Heart right ventricle (tissue), 16 donors: ENCODE results near the gene CSTF2T. TPM values are rescaled to one million over a fixed set of nuclear protein-coding genes. Genes with fewer than 3 reads are reported as not detected.

Experiments used
- ATAC-seq, 8 donors: fragments of 200-7000 bp; cut with Tn5 transposase; one replicate each; pipeline ENCODE4 v1.9.1; 2020; ENCODE audit warnings: mild to moderate bottlenecking in 8 of 8, moderate library complexity in 8 of 8, moderate number of reproducible peaks in 1 of 8
- DNase-seq, 2 donors: peaks; one replicate each; pipeline ENCODE4 v3.0.0-alpha.2; 2020
- H3K27ac ChIP-seq, 10 donors: fragments of 200-600 bp; sonication (generic) in 2 of 10; one replicate each; pipeline versions ENCODE4 v1.5.0 to v1.8.0; 2020 to 2022; ENCODE audit warnings: mild to moderate bottlenecking in 3 of 10
- H3K27me3 ChIP-seq, 7 donors: fragments of 200-600 bp; one replicate each; pipeline ENCODE4 v1.8.0; 2021 to 2022; ENCODE audit warnings: mild to moderate bottlenecking in 2 of 7
- H3K36me3 ChIP-seq, 9 donors: fragments of 200-600 bp; sonication (generic) in 1 of 9; one replicate each; pipeline versions ENCODE4 v1.5.0 to v1.8.0; 2020 to 2022; ENCODE audit warnings: mild to moderate bottlenecking in 2 of 9
- H3K4me1 ChIP-seq, 9 donors: fragments of 200-600 bp; sonication (generic) in 1 of 9; one replicate each; pipeline versions ENCODE4 v1.5.0 to v1.8.0; 2020 to 2022; ENCODE audit warnings: mild to moderate bottlenecking in 4 of 9
- H3K4me3 ChIP-seq, 10 donors: fragments of 200-600 bp; sonication (generic) in 2 of 10; one replicate each; pipeline versions ENCODE4 v1.5.0 to v1.8.0; 2020 to 2022; ENCODE audit warnings: mild to moderate bottlenecking in 7 of 10, moderate library complexity in 2 of 10
- H3K9me3 ChIP-seq, 11 donors: fragments of 200-600 bp in 10 of 11; sonication (generic) in 2 of 11; one replicate each; pipeline versions ENCODE4 v1.5.0 to v1.8.0; 2013 to 2022; ENCODE audit warnings: mild to moderate bottlenecking in 2 of 11, control low read depth in 1 of 11, moderate library complexity in 1 of 11
- CTCF ChIP-seq, 9 donors: fragments of 200-600 bp; sonication (generic) in 2 of 9; IDR thresholded peaks; one replicate each; pipeline versions ENCODE4 v1.5.0 to v1.8.0; 2021 to 2022; ENCODE audit warnings: antibody characterized with exemption in 9 of 9, mild to moderate bottlenecking in 5 of 9, moderate library complexity in 1 of 9
- WGBS, 2 donors: extraction: QIAGEN DNeasy Blood & Tissue Kit; methylation state at CpG; one replicate each; pipeline ENCODE4 v1.1.7; 2013; ENCODE audit warnings: inconsistent platforms in 1 of 2; 5-methylcytosine and 5-hydroxymethylcytosine counted together
- intact Hi-C, 10 donors: fragments of 100-400 bp; cut with DNase I; formaldehyde crosslinking; loops; one replicate each; pipeline versions ENCODE4 v1.11.1 to v1.14.2; 2022
- polyA plus RNA-seq, 2 donors: library from polyadenylated mRNA; stranded (reverse); fragments of 200-250 nt; gene quantifications; one replicate each; pipeline ENCODE4 v1.2.3, GENCODE V29; 2013
- total RNA-seq, 10 donors: library from RNA; stranded (reverse); fragmentation: NEBNext Ultra II Directional in 3 of 10; extraction: Animal tissue kit (Norgen Biotek cat#: 25700) in 3 of 10; gene quantifications; one replicate each; pipeline versions ENCODE4 v1.2.1 to v1.2.4, GENCODE V29; 2021 to 2023
- donor health status: Arrhythmogenic right ventricular cardiomyopathy.
- donor health status: ischemic (EF 13 %, LVEDD 7.1; RV severe dilation, severe dysfunction).
- donor health status: healthy with polysubstance abuse.
- donor health status: DM: no; HTN: yes; CAD: no.
- donor health status: DM: no; HTN: no; CAD: no.
- donor health status: ischemic (EF 25% LVEDD 6.9; RV normal size, moderate dysfunction).
- donor health status: ischemic (EF 25% LVEDD 5.7; RV mildly dilated, moderate dysfunction).
- donor health status: healthy.
- donor health status: DM: yes; HTN: yes; CAD: no.
- donor health status: Ischemic cardiomyopathy.
- donor health status: ischemic (EF 35%, LVEDD 5.7; RV mildly dilated, moderate dysfunction).
- donor health status: nonischemic (EF 11% LVEDD 7.7; RV severe dilation, severe dysfunction).
- donor health status: DM: yes; HTN: yes; CAD: no.
- donor health status: PGD.
- donor health status: ischemic (EF 29% LVEDD 5.4; RV normal size, mild dysfunction).
- donor health status: nonischemic (EF 23%, LVEDD 6.1; RV moderate dilation, normal function).

CSTF2T gene
- total and polyA plus RNA-seq, 12 donors = 9.4 to 31.6 (median 22.9) TPM

DNA sequence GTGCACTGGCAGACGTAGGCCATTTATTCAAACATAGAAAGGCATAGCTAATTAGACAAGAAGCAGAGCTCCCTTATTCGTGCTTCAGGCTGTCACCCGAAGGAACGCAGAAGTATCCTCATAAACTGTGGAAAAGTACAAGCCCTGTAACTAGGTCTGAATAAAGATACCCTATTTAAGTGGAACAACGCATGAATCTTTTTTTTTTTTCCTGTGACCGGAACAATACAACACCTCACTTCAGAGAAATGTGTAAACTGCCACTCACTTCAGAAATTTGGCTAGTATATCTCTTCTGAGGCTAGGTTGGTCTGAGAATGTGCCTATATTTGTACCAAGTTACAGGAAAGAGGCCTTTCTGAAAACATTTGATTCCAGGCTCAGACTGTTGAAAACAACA is 8.0 kb upstream of the CSTF2T start:
- DNase-seq (no peak), ATAC-seq (peak in 7 of 8 donors; percentile 35 to 84 (median 57))
- no peaks in the 10 kb centered on the region for H3K9me3 ChIP-seq
- no peak for TF ChIP-seq CTCF (IDR thresholded peaks at IDR 0.05)
- intact Hi-C loops = loop anchor here in 4 of 10 donors (10.0 kb wide), 4 partner anchors 247 to 713 kb away; no protein-coding TSS in a partner anchor
- H3K36me3 ChIP-seq = no peaks in the 10 kb centered on the region
- no peak overlapping the region for H3K4me3 ChIP-seq
- H3K4me1 ChIP-seq = peaks cover 0 to 48% (median 24%) of the 10 kb centered on the region in 9 donors
- WGBS, 2 donors = 61 to 63% methylated on average over 6 of the region's 6 CpGs
- H3K27me3 ChIP-seq = no peaks in the 10 kb centered on the region
- peak overlapping the region in 7 of 10 donors; percentile 24 to 65 (median 58) for H3K27ac ChIP-seq

- intact Hi-C loops = loop anchor here in 4 of 10 donors (10.0 kb wide), 4 partner anchors 249 to 711 kb away; no protein-coding TSS in a partner anchor
- peak; percentile 67 to 91 (median 80) for ATAC-seq
- no peak for TF ChIP-seq CTCF (IDR thresholded peaks at IDR 0.05)
- Histone ChIP-seq H3K36me3 (no peaks in the 10 kb centered on the region), H3K9me3 (no peaks in the 10 kb centered on the region), H3K27me3 (no peaks in the 10 kb centered on the region), H3K4me1 (peaks cover 0 to 41% (median 24%) of the 10 kb centered on the region in 9 donors), H3K27ac (peak overlapping the region in 9 of 10 donors; percentile 28 to 65 (median 55)), H3K4me3 (no peak overlapping the region)
- 65 to 73% methylated on average over 3 of the region's 3 CpGs for WGBS, 2 donors
- peak; percentile 34 to 72 for DNase-seq
Observed at GRCh38 chr10:51706225-51706624, 6.8 kb upstream of the CSTF2T start.

DNA sequence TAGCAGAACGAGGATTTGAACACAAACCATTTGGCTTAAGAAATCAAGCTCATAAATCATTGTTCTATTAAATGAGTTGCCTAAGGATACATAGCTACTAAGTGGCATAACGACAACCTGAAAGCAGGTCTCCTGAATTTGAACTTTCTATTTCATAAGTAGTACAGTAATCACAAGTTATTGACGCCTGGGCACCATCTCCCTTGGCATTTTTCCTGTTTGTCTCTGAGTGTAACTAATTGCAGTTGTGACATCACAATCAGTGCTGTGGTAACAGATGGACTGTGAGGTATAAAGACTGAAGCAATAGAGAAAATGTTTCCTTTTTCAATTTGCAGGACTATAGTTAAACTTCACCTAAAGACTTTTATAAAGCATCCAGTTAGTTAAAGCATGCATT is 6.4 kb upstream of the CSTF2T start:
- H3K4me1 ChIP-seq = peaks cover 0 to 40% (median 25%) of the 10 kb centered on the region in 9 donors
- intact Hi-C loops = loop anchor here in 4 of 10 donors (10.0 kb wide), 4 partner anchors 249 to 711 kb away; no protein-coding TSS in a partner anchor
- ATAC-seq = peak in 3 of 8 donors; percentile 30 to 48 (median 38)
- H3K36me3 ChIP-seq = no peaks in the 10 kb centered on the region
- no peak overlapping the region for H3K4me3 ChIP-seq
- H3K27ac ChIP-seq = peak overlapping the region in 5 of 10 donors; percentile 12 to 63 (median 58)
- WGBS, 2 donors = 66 to 82% methylated on average over 3 of the region's 3 CpGs
- no peak for TF ChIP-seq CTCF (IDR thresholded peaks at IDR 0.05)
- no peaks in the 10 kb centered on the region for H3K27me3 ChIP-seq
- H3K9me3 ChIP-seq = no peaks in the 10 kb centered on the region
- no peak for DNase-seq

- 14 to 26% methylated on average over 12 of the region's 12 CpGs for WGBS, 2 donors
- no peaks in the 10 kb centered on the region for H3K9me3 ChIP-seq
- peak in 1 of 2 donors; percentile 33 for DNase-seq
- intact Hi-C loops = loop anchor here in 4 of 10 donors (2.0 to 10.0 kb wide), 5 partner anchors 254 to 706 kb away; no protein-coding TSS in a partner anchor
- H3K27ac ChIP-seq = peak overlapping the region; percentile 88 to 99 (median 94)
- H3K36me3 ChIP-seq = peaks cover 0 to 31% (median 0%) of the 10 kb centered on the region in 9 donors
- H3K4me1 ChIP-seq = peaks cover 2 to 47% (median 36%) of the 10 kb centered on the region in 9 donors
- peak overlapping the region; percentile 62 to 84 (median 72) for H3K4me3 ChIP-seq
- no peak for TF ChIP-seq CTCF (IDR thresholded peaks at IDR 0.05)
- no peaks in the 10 kb centered on the region for H3K27me3 ChIP-seq
- ATAC-seq = peak in 6 of 8 donors; percentile 18 to 36 (median 21)
Observed at GRCh38 chr10:51700228-51700817, 928 bp upstream of the CSTF2T start.
